PC-3 (cell line): ENCODE measurements around the gene H2BK1. TPM values are rescaled to one million over a fixed set of nuclear protein-coding genes. Genes with fewer than 3 reads are reported as not detected.

Experiments used
- ATAC-seq: fragments of 200-7000 bp; cut with Tn5 transposase; 2 replicates; pipeline ENCODE4 v1.9.1; 2020; ENCODE audit warnings: mild to moderate bottlenecking, moderate library complexity
- BruUV-seq: library from RNA; stranded (reverse); fragments of 400-500 nt; replicated peaks from 2 replicates; lab custom pipeline; 2021; lab: Mats Ljungman, UMichigan
- CTCF ChIA-PET: fragments of 300-600 bp; sonication (Branson Sonifier 250); formaldehyde crosslinking; loops from one replicate; lab custom pipeline; 2022; ENCODE audit warnings: antibody characterized with exemption; lab: Charles Lee
- POLR2A ChIA-PET: fragments of 300-600 bp; sonication (Branson Sonifier 250); formaldehyde crosslinking; loops from one replicate; lab custom pipeline; 2022; ENCODE audit warnings: antibody characterized with exemption; ENCODE audit not compliant: unreplicated experiment; lab: Charles Lee
- DNase-seq: peaks from one replicate; pipeline ENCODE4 v3.0.0-alpha.2; 2015
- H2AFZ ChIP-seq: fragments of 300-600 bp; sonication (generic); 2 replicates; pipeline ENCODE4 v1.6.0; 2016; ENCODE audit warnings: antibody characterized with exemption, low read length
- H3F3A ChIP-seq: fragments of 300-600 bp; sonication (generic); one replicate; pipeline ENCODE4 v1.6.0; 2017; ENCODE audit warnings: antibody characterized with exemption, low read length, control low read depth, mild to moderate bottlenecking; ENCODE audit not compliant: unreplicated experiment
- H3K27ac ChIP-seq: fragments of 300-600 bp; sonication (generic); 2 replicates; pipeline ENCODE4 v1.5.1; 2016; ENCODE audit warnings: mild to moderate bottlenecking, low read length
- H3K27me3 ChIP-seq: fragments of 300-600 bp; sonication (generic); 2 replicates; pipeline ENCODE4 v1.6.1; 2016; ENCODE audit warnings: low read length, mixed read lengths
- H3K36me3 ChIP-seq: fragments of 300-600 bp; sonication (generic); 2 replicates; pipeline ENCODE4 v1.6.1; 2016; ENCODE audit warnings: low read depth, mixed run types, low read length, mixed read lengths
- H3K4me1 ChIP-seq: fragments of 300-600 bp; sonication (generic); 2 replicates; pipeline ENCODE4 v1.5.1; 2016; ENCODE audit warnings: low read length; ENCODE audit not compliant: insufficient read depth
- H3K4me2 ChIP-seq: fragments of 300-600 bp; sonication (generic); 2 replicates; pipeline ENCODE4 v1.6.0; 2016; ENCODE audit warnings: low read length
- H3K4me3 ChIP-seq: fragments of 300-600 bp; sonication (generic); 2 replicates; pipeline ENCODE4 v1.5.1; 2016; ENCODE audit warnings: mild to moderate bottlenecking, low read length, mixed read lengths
- H3K79me2 ChIP-seq: fragments of 300-600 bp; sonication (generic); 2 replicates; pipeline ENCODE4 v1.6.1; 2017; ENCODE audit warnings: low read length, mixed read lengths
- H3K9ac ChIP-seq: fragments of 300-600 bp; sonication (generic); 2 replicates; pipeline ENCODE4 v1.6.0; 2016; ENCODE audit warnings: mild to moderate bottlenecking, low read length
- H3K9me2 ChIP-seq: fragments of 300-600 bp; sonication (generic); replicated peaks from 2 replicates; pipeline ENCODE4 v1.6.1; 2016; ENCODE audit warnings: mixed run types, low read length, mixed read lengths
- H3K9me3 ChIP-seq: fragments of 300-600 bp; sonication (generic); 2 replicates; pipeline ENCODE4 v1.6.1; 2016; ENCODE audit warnings: low read length, mixed read lengths
- H4K20me1 ChIP-seq: fragments of 300-600 bp; sonication (generic); 2 replicates; pipeline ENCODE4 v1.6.1; 2016; ENCODE audit warnings: low read length, mixed read lengths
- CTCF ChIP-seq: fragments of 300-600 bp; sonication (generic); conservative IDR thresholded peaks from 2 replicates; pipeline ENCODE4 v1.5.1; 2017; ENCODE audit warnings: antibody characterized with exemption, low read depth, mild to moderate bottlenecking, low read length
- EZH2 ChIP-seq: fragments of 300-600 bp; sonication (generic); IDR thresholded peaks from one replicate; pipeline ENCODE4 v1.6.1; 2017; ENCODE audit warnings: antibody characterized with exemption, mild to moderate bottlenecking, low read length; ENCODE audit not compliant: unreplicated experiment
- EZH2phosphoT487 ChIP-seq: fragments of 300-600 bp; sonication (generic); IDR thresholded peaks from 2 replicates; pipeline ENCODE4 v1.6.1; 2018; ENCODE audit warnings: mild to moderate bottlenecking, antibody characterized with exemption, low read length, borderline replicate concordance
- intact Hi-C: fragments of 100-400 bp; cut with micrococcal nuclease; formaldehyde crosslinking; loops from 2 replicates; pipeline ENCODE4 v1.9.0; 2023
- total RNA-seq: library from RNA; depleted of rRNA; stranded (reverse); fragments of >200 nt; gene quantifications from 2 replicates; pipeline ENCODE4 v1.2.3, GENCODE V29; 2014

The H2BK1 gene
- total RNA-seq, 1 experiment from 2014 or later = not detected

- no peak overlapping the region for H3K4me3 ChIP-seq
- intact Hi-C loops = no loop called here
- H3K9ac ChIP-seq = no peak overlapping the region
- no peak overlapping the region for H3K27ac ChIP-seq
- H3F3A ChIP-seq = no peaks in the 10 kb centered on the region
- TF ChIP-seq EZH2 = no peak
- TF ChIP-seq CTCF = no peak
- TF ChIP-seq EZH2phosphoT487 = no peak
- no peaks in the 10 kb centered on the region for H3K9me2 ChIP-seq
- no peak overlapping the region for H3K4me2 ChIP-seq
- no peaks in the 10 kb centered on the region for H3K4me1 ChIP-seq
- H3K79me2 ChIP-seq = no peaks in the 10 kb centered on the region
- no peaks in the 10 kb centered on the region for H3K9me3 ChIP-seq
- ChIA-PET CTCF (interaction anchor here (0.6 kb wide), 1 partner anchor 15 kb away, joined by 3 read pairs; the partner anchor contains the start of gene ABCF2), POLR2A (no interaction called here)
- TSS peak; percentile 8 for BruUV-seq
- peaks cover 2% of the 10 kb centered on the region; the same call in 1 of the 2 replicates for H3K36me3 ChIP-seq
- no peak for DNase-seq
- H2AFZ ChIP-seq = no peak overlapping the region
- no peaks in the 10 kb centered on the region for H3K27me3 ChIP-seq
- ATAC-seq = no peak; the same call in 1 of the 2 replicates
- no peaks in the 10 kb centered on the region for H4K20me1 ChIP-seq
These were observed 32.1 kb upstream of the H2BK1 start for GRCh38 chr7:151242159-151243044.

GRCh38 chr7:151241755-151242096 is 31.4 kb upstream of the H2BK1 start:
- DNase-seq (no peak), ATAC-seq (no peak)
- H3K27me3 ChIP-seq = no peaks in the 10 kb centered on the region
- no peaks in the 10 kb centered on the region for H4K20me1 ChIP-seq
- no peak overlapping the region for H3K27ac ChIP-seq
- H3K9me3 ChIP-seq = no peaks in the 10 kb centered on the region
- ChIA-PET CTCF (no interaction called here), POLR2A (no interaction called here)
- no peak for TF ChIP-seq EZH2
- TF ChIP-seq EZH2phosphoT487 = no peak
- TF ChIP-seq CTCF = no peak
- H3K4me2 ChIP-seq = no peak overlapping the region
- no peak overlapping the region for H3K4me3 ChIP-seq
- intact Hi-C loops = no loop called here
- H3K9ac ChIP-seq = no peak overlapping the region
- no peaks in the 10 kb centered on the region for H3F3A ChIP-seq
- peaks cover 3% of the 10 kb centered on the region; the same call in 1 of the 2 replicates for H3K79me2 ChIP-seq
- peaks cover 5% of the 10 kb centered on the region for H3K36me3 ChIP-seq
- H3K9me2 ChIP-seq = no peaks in the 10 kb centered on the region
- no peak overlapping the region for H2AFZ ChIP-seq
- no peaks in the 10 kb centered on the region for H3K4me1 ChIP-seq
- BruUV-seq = no TSS peak
